Stimulated activated CD8-positive, alpha-beta memory T cell treated with anti-CD3 and anti-CD28 coated beads, Interleukin-4, amount 100 ng/mL, for 24 hours (primary cell): ENCODE measurements around the gene KRTCAP3.

ENCODE experiments used
- DNase-seq: peaks from one replicate; pipeline ENCODE4 v3.0.0-alpha.2; 2020; ENCODE audit warnings: low read depth

The KRTCAP3 gene

GRCh38 chr2:27441226-27441926 lies 805 bp upstream of the KRTCAP3 start:
- DNase-seq: no peak

- DNase-seq: no peak
Observed at GRCh38 chr2:27442920-27443282, 720 bp downstream of the KRTCAP3 start.

GRCh38 chr2:27445155-27445554 lies 3.0 kb downstream of the KRTCAP3 start:
- DNase-seq: no peak

- DNase-seq: no peak
Observed at GRCh38 chr2:27445615-27446014, 3.4 kb downstream of the KRTCAP3 start.

GRCh38 chr2:27446057-27446456 lies 3.9 kb downstream of the KRTCAP3 start:
- DNase-seq: no peak

GRCh38 chr2:27448381-27448780 lies 6.2 kb downstream of the KRTCAP3 start:
- no peak for DNase-seq

GRCh38 chr2:27451095-27451494 lies 8.9 kb downstream of the KRTCAP3 start:
- DNase-seq: no peak

GRCh38 chr2:27453968-27454367 lies 11.8 kb downstream of the KRTCAP3 start:
- no peak for DNase-seq

GRCh38 chr2:27461118-27461517 lies 18.9 kb downstream of the KRTCAP3 start:
- no peak for DNase-seq

- DNase-seq: no peak
Observed at GRCh38 chr2:27464443-27464842, 22.3 kb downstream of the KRTCAP3 start.

GRCh38 chr2:27471961-27472360 lies 29.8 kb downstream of the KRTCAP3 start:
- no peak for DNase-seq

- DNase-seq: no peak
Observed at GRCh38 chr2:27485496-27485895, 43.3 kb downstream of the KRTCAP3 start.

GRCh38 chr2:27489118-27489497 lies 46.9 kb downstream of the KRTCAP3 start:
- DNase-seq: no peak

GRCh38 chr2:27489498-27490397 lies 47.6 kb downstream of the KRTCAP3 start, which contains the start of gene IFT172:
Gene IFT172 (minus strand): TSS chr2:27489743. CDS start chr2:27489653, 90 bp downstream.
- peak; percentile 98 for DNase-seq

GRCh38 chr2:27492557-27492956 lies 50.4 kb downstream of the KRTCAP3 start:
- no peak for DNase-seq

GRCh38 chr2:27493948-27494283 lies 51.7 kb downstream of the KRTCAP3 start:
- no peak for DNase-seq
